Smooth muscle cell (in vitro differentiated cells): ENCODE measurements around the gene OR1N1. TPM values are rescaled to one million over a fixed set of nuclear protein-coding genes. Genes with fewer than 3 reads are reported as not detected.

Source experiments
- DNase-seq: peaks from one replicate; lab custom pipeline; 2025; ENCODE audit not compliant: unreplicated experiment; lab: John Stamatoyannopoulos, UW
- H2AFZ ChIP-seq: fragments of 200-600 bp; sonication (generic); 2 replicates; pipeline ENCODE4 v1.6.0; 2016; ENCODE audit warnings: antibody characterized with exemption, low read depth, mild to moderate bottlenecking
- H3F3A ChIP-seq: fragments of 200-600 bp; sonication (generic); 2 replicates; pipeline ENCODE4 v1.6.0; 2017; ENCODE audit warnings: antibody characterized with exemption, low read depth
- H3K27ac ChIP-seq: fragments of 200-600 bp; sonication (generic); 2 replicates; pipeline ENCODE4 v1.5.1; 2016; ENCODE audit warnings: low read depth, mild to moderate bottlenecking
- H3K27me3 ChIP-seq: fragments of 200-600 bp; sonication (generic); 2 replicates; pipeline ENCODE4 v1.6.1; 2016; ENCODE audit warnings: low read depth, mild to moderate bottlenecking
- H3K36me3 ChIP-seq: fragments of 200-600 bp; sonication (generic); 2 replicates; pipeline ENCODE4 v1.5.1; 2016; ENCODE audit warnings: low read depth
- H3K4me1 ChIP-seq: fragments of 200-600 bp; sonication (generic); 2 replicates; pipeline ENCODE4 v1.5.1; 2016; ENCODE audit warnings: low read depth
- H3K4me2 ChIP-seq: fragments of 200-600 bp; sonication (generic); 2 replicates; pipeline ENCODE4 v1.6.0; 2016; ENCODE audit warnings: mild to moderate bottlenecking
- H3K4me3 ChIP-seq: fragments of 200-600 bp; sonication (generic); 2 replicates; pipeline ENCODE4 v1.5.1; 2016; ENCODE audit warnings: mild to moderate bottlenecking
- H3K79me2 ChIP-seq: fragments of 200-600 bp; sonication (generic); 2 replicates; pipeline ENCODE4 v1.6.0; 2016; ENCODE audit warnings: low read depth, mild to moderate bottlenecking
- H3K9ac ChIP-seq: fragments of 200-600 bp; sonication (generic); 2 replicates; pipeline ENCODE4 v1.6.0; 2016; ENCODE audit warnings: low read depth
- H3K9me3 ChIP-seq: fragments of 200-600 bp; sonication (generic); replicated peaks from 2 replicates; pipeline ENCODE4 v1.5.1; 2016; ENCODE audit warnings: low read depth
- H4K20me1 ChIP-seq: fragments of 200-600 bp; sonication (generic); 2 replicates; pipeline ENCODE4 v1.6.0; 2016; ENCODE audit warnings: low read depth
- CTCF ChIP-seq: fragments of 200-600 bp; sonication (generic); IDR thresholded peaks from 2 replicates; pipeline ENCODE4 v1.5.1; 2017; ENCODE audit warnings: borderline replicate concordance, mild to moderate bottlenecking, antibody characterized with exemption; ENCODE audit not compliant: insufficient read depth, poor library complexity, severe bottlenecking
- WGBS: methylation state at CpG from one replicate; pipeline ENCODE4 v1.1.7; 2016; ENCODE audit warnings: low lambda C conversion rate; 5-methylcytosine and 5-hydroxymethylcytosine counted together
- polyA plus RNA-seq: library from polyadenylated mRNA; unstranded; fragments of >200 nt; fragmentation: Nextera tagmentation; extraction: Ambion mirVana; gene quantifications from 2 replicates; pipeline ENCODE4 v1.2.1, GENCODE V29; 2016
- total RNA-seq: library from RNA; depleted of rRNA; stranded (reverse); fragments of >200 nt; gene quantifications from 2 replicates; pipeline ENCODE4 v1.2.3, GENCODE V29; 2014

OR1N1 gene
- total RNA-seq (not detected in 2 replicates), polyA plus RNA-seq (not detected in 2 replicates)

- H3K27ac ChIP-seq, result no peak within 1 kb of the TSS
- H4K20me1 ChIP-seq, result no peaks in the 10 kb centered on the region
- 79% methylated on average over 3 of the region's 3 CpGs for WGBS
- no peak within 1 kb of the TSS for H3K4me3 ChIP-seq
- TF ChIP-seq CTCF, result no peak
- peaks cover 5% of the 10 kb centered on the region for H3K9me3 ChIP-seq
- H3K9ac ChIP-seq, result no peak within 1 kb of the TSS
- no peak within 1 kb of the TSS for H2AFZ ChIP-seq
- H3K27me3 ChIP-seq, result no peaks in the 10 kb centered on the region
- H3K4me1 ChIP-seq, result no peaks in the 10 kb centered on the region
- no peaks in the 10 kb centered on the region for H3K79me2 ChIP-seq
- H3K4me2 ChIP-seq, result no peak within 1 kb of the TSS
- no peak for DNase-seq
- no peaks in the 10 kb centered on the region for H3K36me3 ChIP-seq
- no peaks in the 10 kb centered on the region for H3F3A ChIP-seq
These were observed at the start of gene OR1N1 for GRCh38 chr9:122527193-122527592. OR1N1 (minus strand) TSS chr9:122527293; CDS start chr9:122527293, 0 bp downstream.

GRCh38 chr9:122572456-122572855 lies 45.4 kb upstream of the OR1N1 start:
- Histone ChIP-seq H3K79me2 (no peaks in the 10 kb centered on the region), H3K4me2 (no peak overlapping the region), H3K9me3 (peaks cover 3% of the 10 kb centered on the region), H3K36me3 (no peaks in the 10 kb centered on the region), H3K4me3 (no peak overlapping the region), H2AFZ (no peak overlapping the region), H4K20me1 (no peaks in the 10 kb centered on the region), H3K9ac (no peak overlapping the region), H3K4me1 (no peaks in the 10 kb centered on the region), H3K27me3 (no peaks in the 10 kb centered on the region), H3K27ac (no peak overlapping the region), H3F3A (no peaks in the 10 kb centered on the region)
- TF ChIP-seq CTCF, result no peak
- WGBS, result 50% methylated on average over 2 of the region's 2 CpGs
- no peak for DNase-seq

GRCh38 chr9:122567901-122568300 lies 40.8 kb upstream of the OR1N1 start:
- no peak for TF ChIP-seq CTCF
- Histone ChIP-seq H3K9ac (no peak overlapping the region), H3K4me3 (no peak overlapping the region), H4K20me1 (no peaks in the 10 kb centered on the region), H3K79me2 (no peaks in the 10 kb centered on the region), H2AFZ (no peak overlapping the region), H3F3A (no peaks in the 10 kb centered on the region), H3K27ac (no peak overlapping the region), H3K9me3 (peaks cover 3% of the 10 kb centered on the region), H3K4me1 (no peaks in the 10 kb centered on the region), H3K27me3 (no peaks in the 10 kb centered on the region), H3K36me3 (no peaks in the 10 kb centered on the region), H3K4me2 (no peak overlapping the region)
- DNase-seq, result no peak
- 74% methylated on average over 4 of the region's 4 CpGs for WGBS

- DNase-seq, result no peak
- no peaks in the 10 kb centered on the region for H4K20me1 ChIP-seq
- no peaks in the 10 kb centered on the region for H3K79me2 ChIP-seq
- no peaks in the 10 kb centered on the region for H3K4me1 ChIP-seq
- no peaks in the 10 kb centered on the region for H3K9me3 ChIP-seq
- H3K27me3 ChIP-seq, result no peaks in the 10 kb centered on the region
- H2AFZ ChIP-seq, result no peak overlapping the region
- no peak overlapping the region for H3K4me2 ChIP-seq
- WGBS, result 83% methylated on average over 9 of the region's 9 CpGs
- no peak overlapping the region for H3K9ac ChIP-seq
- H3F3A ChIP-seq, result no peaks in the 10 kb centered on the region
- H3K4me3 ChIP-seq, result no peak overlapping the region
- no peak for TF ChIP-seq CTCF
- H3K36me3 ChIP-seq, result no peaks in the 10 kb centered on the region
- H3K27ac ChIP-seq, result no peak overlapping the region
These were observed 35.2 kb upstream of the OR1N1 start for GRCh38 chr9:122562134-122562760.
